Uterus (tissue), 2 donors: Measurements from ENCODE around the gene POLR3C.

ENCODE experiments used
- POLR2A ChIP-seq, 2 donors: fragments of 450-650 bp; IDR thresholded peaks; one replicate each; pipeline ENCODE4 v1.6.1; 2016; ENCODE audit warnings: antibody characterized with exemption in 2 of 2, mild to moderate bottlenecking in 1 of 2, moderate library complexity in 1 of 2
- TF ChIP-seq, protein P1 (sequence below), 4 experiments: fragments of 200-600 bp in 2 of 4; fragments of 450-650 bp in 2 of 4; sonication (generic) in 2 of 4; IDR thresholded peaks; one replicate each; pipeline ENCODE4 v1.5.1; 2016 to 2019; ENCODE audit warnings: antibody characterized with exemption in 4 of 4, mild to moderate bottlenecking in 2 of 4, moderate library complexity in 1 of 4

DNA sequence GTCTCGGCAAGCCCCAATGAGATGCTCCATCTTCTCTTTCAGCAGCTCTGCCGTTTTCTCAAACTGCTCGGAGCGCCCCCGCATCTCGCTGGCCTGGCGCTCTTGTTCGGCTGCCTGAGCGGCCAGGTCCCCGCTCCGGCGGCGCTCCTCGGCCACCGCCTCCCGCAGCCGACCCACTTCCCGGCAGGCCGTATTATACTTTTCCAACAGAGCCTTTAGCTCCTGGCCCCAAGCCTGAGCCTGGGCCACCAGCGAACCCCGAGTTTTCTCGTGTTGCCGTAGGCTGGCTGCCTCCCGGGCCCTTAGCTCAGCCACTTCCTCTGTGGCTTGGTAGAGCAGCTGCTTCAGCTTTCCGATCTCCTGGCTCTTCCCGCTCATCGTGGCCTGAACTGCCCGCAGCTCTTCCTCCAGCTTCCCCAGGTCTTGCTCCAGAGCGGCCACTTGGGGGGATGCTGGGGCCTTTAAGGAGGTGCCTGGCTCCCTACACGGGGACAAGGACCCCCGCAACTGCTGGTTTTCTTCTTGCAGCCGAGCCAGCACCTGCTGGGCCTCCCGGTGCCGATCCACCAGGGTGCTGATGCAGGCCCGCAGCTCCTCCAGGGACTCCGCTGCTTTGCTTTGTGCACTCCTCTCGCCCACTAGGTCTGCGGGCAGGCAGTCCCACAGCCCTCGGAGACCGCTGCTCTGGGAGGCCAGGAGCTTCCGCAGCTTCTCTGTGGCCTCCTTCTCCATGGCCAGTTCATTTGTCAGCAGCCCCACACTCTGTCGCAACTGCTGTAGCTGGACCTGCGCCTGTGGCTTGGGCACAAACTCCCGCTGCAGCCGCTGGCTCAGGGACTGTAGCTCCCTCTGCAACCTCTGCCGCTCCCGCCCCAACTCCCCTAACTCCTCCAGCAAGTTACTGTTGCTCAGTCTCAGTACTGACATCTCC, 48.3 kb downstream of the POLR3C start:
- TF ChIP-seq POLR2A (IDR thresholded peaks at IDR 0.05) = peak in 1 of 2 donors; percentile 41
- TF ChIP-seq, protein P1, sequence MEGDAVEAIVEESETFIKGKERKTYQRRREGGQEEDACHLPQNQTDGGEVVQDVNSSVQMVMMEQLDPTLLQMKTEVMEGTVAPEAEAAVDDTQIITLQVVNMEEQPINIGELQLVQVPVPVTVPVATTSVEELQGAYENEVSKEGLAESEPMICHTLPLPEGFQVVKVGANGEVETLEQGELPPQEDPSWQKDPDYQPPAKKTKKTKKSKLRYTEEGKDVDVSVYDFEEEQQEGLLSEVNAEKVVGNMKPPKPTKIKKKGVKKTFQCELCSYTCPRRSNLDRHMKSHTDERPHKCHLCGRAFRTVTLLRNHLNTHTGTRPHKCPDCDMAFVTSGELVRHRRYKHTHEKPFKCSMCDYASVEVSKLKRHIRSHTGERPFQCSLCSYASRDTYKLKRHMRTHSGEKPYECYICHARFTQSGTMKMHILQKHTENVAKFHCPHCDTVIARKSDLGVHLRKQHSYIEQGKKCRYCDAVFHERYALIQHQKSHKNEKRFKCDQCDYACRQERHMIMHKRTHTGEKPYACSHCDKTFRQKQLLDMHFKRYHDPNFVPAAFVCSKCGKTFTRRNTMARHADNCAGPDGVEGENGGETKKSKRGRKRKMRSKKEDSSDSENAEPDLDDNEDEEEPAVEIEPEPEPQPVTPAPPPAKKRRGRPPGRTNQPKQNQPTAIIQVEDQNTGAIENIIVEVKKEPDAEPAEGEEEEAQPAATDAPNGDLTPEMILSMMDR (IDR thresholded peaks at IDR 0.05) = no peak
